ENCODE measurements around the gene TSPAN17. TPM values are rescaled to one million over a fixed set of nuclear protein-coding genes. Genes with fewer than 3 reads are reported as not detected.

Gene TSPAN17
- polyA plus RNA-seq, 2 of the 4 experiments (the other 2 are of a cell fraction): 35.6 to 47.4 TPM

- Histone ChIP-seq H3K9me3 (no peaks in the 10 kb centered on the region), H3K27ac (no peak overlapping the region), H3K4me3 (no peak overlapping the region), H3K4me1 (peaks cover 14% of the 10 kb centered on the region), H3K4me2 (no peak overlapping the region)
- ATAC-seq (no peak), FAIRE-seq (no peak), DNase-seq (ENCODE audit: low read depth in 1 of 2, low spot score in 1 of 2) (no peak)
- ChIA-PET POLR2A (no interaction called here), CTCF (interaction anchor here (0.7 to 2.1 kb wide), 6 partner anchors 12 to 229 kb away, joined by 3 to 12 read pairs (median 4); partner anchors contain the start of gene CLTB)
- TF ChIP-seq POLR2A (IDR thresholded peaks at IDR 0.05; ENCODE audit: low read length) (no peak), HMGXB4 (CRISPR knock-in tag; IDR thresholded peaks at IDR 0.05; ENCODE audit: borderline replicate concordance) (no peak), CEBPB (IDR thresholded peaks at IDR 0.05) (no peak), USF2 (IDR thresholded peaks at IDR 0.05) (no peak), HOXB13 (CRISPR knock-in tag; IDR thresholded peaks at IDR 0.05; ENCODE audit: low read depth) (no peak), RNF2 (IDR thresholded peaks at IDR 0.05; ENCODE audit: borderline replicate concordance, low read depth) (no peak), CBX2 (IDR thresholded peaks at IDR 0.05; ENCODE audit: borderline replicate concordance, low read depth) (no peak)
- 84% methylated on average over 22 of the region's 22 CpGs for WGBS (ENCODE audit: missing lambda C conversion rate)
Observed at GRCh38 chr5:176644878-176645670, 2.2 kb upstream of the TSPAN17 start.

- WGBS (ENCODE audit: missing lambda C conversion rate): 88% methylated on average over 7 of the region's 7 CpGs
- peaks cover 14% of the 10 kb centered on the region for H3K4me1 ChIP-seq
- no peak for DNase-seq (ENCODE audit: low read depth in 1 of 2, low spot score in 1 of 2)
- H3K9me3 ChIP-seq: no peaks in the 10 kb centered on the region
- no peak for FAIRE-seq
- no peak for ATAC-seq
- ChIA-PET CTCF (interaction anchor here (0.6 to 6.8 kb wide), 13 partner anchors 12 to 241 kb away, joined by 3 to 68 read pairs (median 5); no protein-coding TSS in a partner anchor), POLR2A (interaction anchor here (1.0 to 2.5 kb wide), 5 partner anchors 11 to 109 kb away, joined by 3 to 24 read pairs (median 8); partner anchors contain the start of genes EIF4E1B, RNF44 and SNCB)
- peak overlapping the region; percentile 83 to 88 for H3K27ac ChIP-seq
- TF ChIP-seq USF2 (IDR thresholded peaks at IDR 0.05) (no peak), NFE2L2 (conservative IDR thresholded peaks at IDR 0.05; ENCODE audit: low read length) (no peak), BCL3 (IDR thresholded peaks at IDR 0.05) (no peak), EHF (CRISPR knock-in tag; IDR thresholded peaks at IDR 0.05) (no peak), ZC3H11A (IDR thresholded peaks at IDR 0.05) (no peak), POLR2AphosphoS2 (conservative IDR thresholded peaks at IDR 0.05; ENCODE audit: low read length) (no peak), TP53 (CRISPR knock-in tag; IDR thresholded peaks at IDR 0.05) (no peak), HOXB5 (CRISPR knock-in tag; IDR thresholded peaks at IDR 0.05) (no peak), CTCF (IDR thresholded peaks at IDR 0.05) (no peak), EP300 (IDR thresholded peaks at IDR 0.05) (no peak), FOSB (CRISPR knock-in tag; IDR thresholded peaks at IDR 0.05) (no peak)
- peak overlapping the region; percentile 48 for H3K4me3 ChIP-seq
- peak overlapping the region; percentile 94 for H3K4me2 ChIP-seq
Observed at GRCh38 chr5:176646049-176646706, 1.1 kb upstream of the TSPAN17 start.
